KG1 (cell line): ENCODE measurements around the gene TSHZ2.
"Not testable (repeated sequence)": the region's sequence is repeated elsewhere in the genome, so short reads cannot be mapped to it uniquely, and the experiment has no call there.

Source experiments
- DNase-seq: peaks from one replicate; lab custom pipeline; 2025; lab: John Stamatoyannopoulos, UW

TSHZ2 gene

DNA sequence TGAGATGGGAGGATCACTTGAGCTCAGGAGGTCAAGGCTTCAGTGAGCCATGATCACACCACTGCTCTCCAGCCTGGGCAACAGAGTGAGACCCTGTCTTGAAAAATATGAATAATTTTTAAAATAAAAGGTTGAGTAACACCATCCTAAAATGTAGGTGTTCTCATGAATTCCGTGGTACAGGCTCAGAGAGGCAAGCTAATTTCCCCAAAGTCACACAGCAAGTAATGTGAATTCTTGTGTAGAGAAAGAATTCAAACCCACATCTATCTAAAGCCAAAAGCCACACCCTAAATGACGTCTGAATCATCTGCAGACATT lies 541.0 kb downstream of the TSHZ2 start:
- DNase-seq: no peak

DNA sequence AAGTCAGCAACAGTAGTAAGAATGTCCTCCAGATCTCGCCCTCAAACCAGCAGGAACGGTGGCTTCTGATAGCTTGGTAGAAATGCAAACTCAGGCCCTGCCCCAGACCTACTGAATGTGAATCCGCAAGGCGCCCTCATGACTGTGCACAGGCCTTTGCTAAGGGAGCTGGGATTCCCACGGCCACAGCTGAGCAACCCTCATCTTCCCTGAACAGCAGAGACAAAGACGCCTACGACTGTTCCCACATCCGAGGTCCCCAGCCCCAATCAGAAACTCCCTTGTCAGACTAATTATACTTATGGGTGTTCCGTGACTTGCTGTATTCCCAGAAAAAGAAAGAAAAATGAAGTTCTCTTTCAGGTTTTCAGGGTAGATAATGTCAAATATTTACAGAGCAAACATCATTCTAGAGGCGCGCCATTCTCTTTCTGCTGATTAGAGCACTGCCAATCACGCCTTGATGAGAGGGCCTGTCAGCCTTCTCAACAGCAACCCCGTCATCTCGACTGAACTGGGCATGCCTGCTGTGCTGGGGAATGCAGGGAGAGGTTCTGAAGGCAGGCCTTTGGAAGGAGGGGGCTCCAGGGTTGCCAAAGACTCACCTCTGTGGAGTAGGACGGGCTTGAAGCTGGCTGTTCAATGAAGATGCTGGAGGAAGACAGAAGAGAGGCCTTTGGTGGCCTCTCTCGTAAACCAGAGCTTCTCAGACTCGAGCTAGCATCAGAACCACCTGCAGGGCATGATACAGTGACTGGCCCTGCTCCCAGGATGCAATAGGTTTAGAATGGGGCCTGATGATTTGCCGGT lies 541.5 kb downstream of the TSHZ2 start:
- DNase-seq: no peak

DNA sequence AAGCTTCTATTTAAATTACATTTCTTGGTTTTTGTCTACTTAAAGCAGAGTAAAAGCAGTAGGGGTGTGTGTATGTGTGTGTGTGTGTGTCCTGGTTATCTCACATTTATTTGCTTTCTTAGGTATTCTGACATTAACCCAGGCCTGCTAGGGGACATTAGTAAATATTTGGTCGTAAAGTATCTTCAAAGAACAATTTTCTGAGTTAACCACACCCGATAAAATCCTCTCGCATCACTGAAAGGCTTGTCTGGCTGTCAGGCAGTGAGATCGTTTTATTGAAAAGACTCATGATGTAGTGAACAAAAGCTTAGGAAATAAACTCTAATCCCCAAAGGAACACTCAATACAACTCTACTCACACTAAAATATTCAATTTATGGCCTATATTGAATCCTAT lies 543.6 kb downstream of the TSHZ2 start:
- DNase-seq: no peak

DNA sequence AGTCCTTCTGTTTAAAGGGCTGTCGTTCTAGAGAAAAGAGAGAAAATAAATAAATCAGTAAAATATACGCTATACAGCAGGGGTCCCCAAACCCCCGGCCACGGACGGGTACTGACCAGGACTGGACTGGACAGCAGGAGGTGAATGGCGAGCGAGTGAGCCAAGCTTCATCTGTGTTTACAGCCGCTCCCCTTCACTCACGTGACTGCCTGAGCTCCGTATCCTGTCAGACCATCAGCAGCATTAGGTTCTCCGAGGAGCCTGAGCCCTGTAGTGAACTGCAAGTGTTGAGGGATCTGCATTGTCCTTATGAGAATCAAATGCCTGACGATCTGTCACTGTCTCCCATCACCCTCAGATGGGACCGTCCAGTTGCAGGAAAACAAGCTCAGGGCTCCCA lies 545.0 kb downstream of the TSHZ2 start:
- no peak for DNase-seq

DNA sequence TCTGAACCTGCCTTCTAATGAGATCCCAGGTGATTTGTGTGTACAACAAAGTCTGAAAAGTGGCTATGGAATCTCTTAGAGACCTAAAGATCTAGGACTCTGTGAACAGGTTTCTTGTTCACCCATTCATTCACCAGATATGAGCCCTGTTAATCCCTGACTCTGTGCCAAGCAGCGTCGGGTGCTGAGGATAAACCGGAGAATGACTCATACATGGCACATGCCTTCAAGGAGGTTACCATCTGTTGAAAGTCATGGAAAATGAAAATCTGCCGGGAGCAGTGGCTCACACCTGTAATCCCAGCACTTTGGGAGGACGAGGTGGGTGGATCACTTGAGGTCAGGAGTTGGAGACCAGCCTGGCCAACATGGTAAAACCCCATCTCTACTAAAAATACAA lies 549.3 kb downstream of the TSHZ2 start:
- not testable (repeated sequence) for DNase-seq

DNA sequence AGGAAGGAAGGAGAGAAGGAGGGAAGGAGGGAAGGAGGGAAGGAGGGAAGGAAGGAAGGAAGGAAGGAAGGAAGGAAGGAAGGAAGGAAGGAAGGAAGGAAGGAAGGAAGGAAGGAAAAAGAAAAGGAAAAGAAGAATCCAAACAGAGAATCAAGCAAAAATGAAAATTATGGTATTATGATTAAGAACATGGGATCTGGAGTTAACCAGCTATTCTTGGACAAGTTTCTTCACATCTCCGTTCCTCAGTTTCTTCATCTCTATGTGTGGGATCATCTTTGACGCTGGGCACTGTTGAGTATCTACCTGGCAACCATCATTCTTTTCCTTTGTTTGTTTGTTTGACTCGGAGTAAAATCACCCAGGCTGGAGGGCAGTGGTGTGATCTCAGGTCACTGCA lies 549.9 kb downstream of the TSHZ2 start:
- no peak for DNase-seq

DNA sequence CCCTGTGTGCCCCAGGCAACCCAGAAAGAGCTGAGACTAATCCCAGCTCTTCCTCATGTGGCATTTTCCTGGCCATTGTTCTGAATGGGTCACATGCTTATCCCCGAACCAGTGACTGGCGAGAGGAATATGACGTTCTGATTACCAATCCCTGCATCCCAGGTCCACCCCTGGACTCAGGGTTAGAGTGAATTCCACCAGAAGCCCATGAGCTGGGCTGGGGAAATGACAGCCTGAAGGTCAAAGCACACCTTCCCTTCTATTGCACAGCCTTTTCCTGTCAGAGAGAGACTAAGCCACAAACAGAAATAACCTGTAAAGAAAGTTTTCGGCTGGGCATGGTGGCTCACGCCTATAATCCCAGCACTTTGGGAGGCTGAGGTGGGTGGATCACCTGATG lies 550.5 kb downstream of the TSHZ2 start:
- no peak for DNase-seq

DNA sequence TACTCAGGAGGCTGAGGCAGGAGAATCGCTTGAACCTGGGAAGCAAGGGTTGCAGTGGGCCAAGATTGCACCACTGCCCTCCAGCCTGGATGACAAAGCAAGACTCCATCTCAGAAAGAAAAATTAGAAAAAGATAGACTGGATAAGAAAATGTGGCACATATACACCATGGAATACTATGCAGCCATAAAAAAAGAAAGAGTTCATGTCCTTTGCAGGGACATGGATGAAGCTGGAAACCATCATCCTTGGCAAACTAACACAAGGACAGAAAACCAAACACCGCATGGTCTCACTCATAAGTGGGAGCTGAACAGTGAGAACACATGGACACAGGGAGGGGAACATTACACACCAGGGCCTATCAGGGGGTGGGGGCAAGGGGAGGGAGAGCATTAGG lies 551.5 kb downstream of the TSHZ2 start:
- not testable (repeated sequence) for DNase-seq

DNA sequence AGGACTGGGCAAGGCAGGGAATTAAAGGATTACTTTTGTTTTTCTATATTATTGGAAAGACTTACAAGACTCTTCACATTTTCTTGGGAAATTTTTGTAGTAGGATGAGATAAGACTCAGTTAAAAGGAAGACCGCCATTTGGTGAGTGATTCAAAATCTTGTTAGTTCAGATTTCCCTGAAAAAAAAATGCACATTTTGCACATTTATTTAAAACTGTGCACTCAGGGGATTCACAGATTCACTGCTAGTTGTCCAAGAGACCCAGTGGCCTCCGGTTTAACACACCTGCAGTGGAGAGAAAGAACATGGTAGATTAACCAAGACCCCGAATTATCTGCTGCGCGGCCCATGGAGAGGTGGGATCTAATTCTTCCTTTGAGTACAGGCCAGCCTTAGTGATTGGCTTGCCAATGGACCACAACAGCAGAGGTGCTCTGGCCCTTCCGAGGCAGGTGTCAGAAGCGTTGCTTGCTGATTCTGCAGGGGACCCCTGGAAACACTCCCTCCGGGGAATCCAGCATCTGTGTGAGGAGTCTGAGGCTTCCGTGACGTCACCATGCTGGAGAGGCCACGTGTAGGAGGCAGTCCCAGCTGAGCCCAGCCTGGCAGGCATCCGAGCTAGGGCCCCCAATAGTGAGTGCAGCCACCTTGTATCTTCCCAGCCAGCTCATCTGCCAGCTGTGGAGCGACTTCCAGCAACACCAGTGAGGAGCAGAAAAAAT lies 552.6 kb downstream of the TSHZ2 start:
- no peak for DNase-seq

DNA sequence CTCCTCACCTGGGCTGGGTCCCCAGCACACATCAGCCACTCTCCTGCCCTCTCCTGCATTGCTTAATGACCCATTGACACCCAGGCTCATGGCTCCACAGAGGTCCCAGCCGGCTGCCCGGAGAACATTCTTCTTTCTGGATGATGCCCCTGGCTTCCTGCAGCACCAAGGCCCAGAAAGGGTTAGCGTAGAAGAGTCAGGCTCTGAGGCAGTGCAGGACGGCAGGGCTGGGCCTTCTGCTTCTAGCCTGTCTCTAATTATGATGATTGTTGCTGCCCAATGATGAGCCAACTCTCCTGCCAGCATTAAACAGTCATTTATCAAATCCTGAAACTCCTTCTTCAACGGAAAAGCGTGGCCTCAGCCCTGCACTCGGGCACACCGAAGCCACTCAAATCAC lies 555.0 kb downstream of the TSHZ2 start:
- DNase-seq: no peak

DNA sequence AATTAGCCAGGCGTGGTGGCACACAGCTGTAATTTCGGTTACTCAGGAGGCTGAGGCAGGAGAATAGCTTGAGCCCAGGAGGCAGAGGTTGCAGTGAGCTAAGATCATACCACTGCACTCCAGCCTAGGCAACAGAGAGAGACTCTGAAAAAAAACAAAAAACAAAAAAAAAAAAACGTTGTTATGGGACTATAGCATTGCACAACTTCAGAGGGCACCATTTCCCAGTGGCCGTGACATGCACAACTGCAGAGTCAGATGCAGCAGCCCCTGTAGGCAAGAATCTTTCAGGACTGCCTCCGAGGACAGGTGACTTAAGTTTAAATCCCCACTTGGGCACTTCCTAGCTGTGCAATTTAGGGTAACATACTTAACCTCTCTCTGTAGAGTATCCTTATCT lies 557.5 kb downstream of the TSHZ2 start:
- no peak for DNase-seq

DNA sequence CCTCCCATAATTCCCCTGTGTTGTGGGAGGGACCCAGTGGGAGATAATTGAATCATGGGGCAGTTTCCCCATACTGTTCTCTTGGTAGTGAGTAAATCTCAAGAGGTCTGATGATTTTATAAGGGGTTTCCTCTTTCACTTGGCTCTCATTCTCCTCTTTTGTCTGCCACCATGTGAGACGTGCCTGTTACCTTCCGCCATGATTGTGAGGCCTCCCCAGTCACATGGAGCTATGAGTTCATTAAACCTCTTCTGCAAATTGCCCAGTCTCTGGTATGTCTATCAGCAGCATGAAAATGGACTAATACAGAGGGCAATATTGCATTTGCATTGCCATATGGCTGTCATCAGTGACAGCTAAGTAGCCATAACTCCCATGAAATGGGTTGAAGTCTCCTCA lies 558.3 kb downstream of the TSHZ2 start:
- DNase-seq: no peak

DNA sequence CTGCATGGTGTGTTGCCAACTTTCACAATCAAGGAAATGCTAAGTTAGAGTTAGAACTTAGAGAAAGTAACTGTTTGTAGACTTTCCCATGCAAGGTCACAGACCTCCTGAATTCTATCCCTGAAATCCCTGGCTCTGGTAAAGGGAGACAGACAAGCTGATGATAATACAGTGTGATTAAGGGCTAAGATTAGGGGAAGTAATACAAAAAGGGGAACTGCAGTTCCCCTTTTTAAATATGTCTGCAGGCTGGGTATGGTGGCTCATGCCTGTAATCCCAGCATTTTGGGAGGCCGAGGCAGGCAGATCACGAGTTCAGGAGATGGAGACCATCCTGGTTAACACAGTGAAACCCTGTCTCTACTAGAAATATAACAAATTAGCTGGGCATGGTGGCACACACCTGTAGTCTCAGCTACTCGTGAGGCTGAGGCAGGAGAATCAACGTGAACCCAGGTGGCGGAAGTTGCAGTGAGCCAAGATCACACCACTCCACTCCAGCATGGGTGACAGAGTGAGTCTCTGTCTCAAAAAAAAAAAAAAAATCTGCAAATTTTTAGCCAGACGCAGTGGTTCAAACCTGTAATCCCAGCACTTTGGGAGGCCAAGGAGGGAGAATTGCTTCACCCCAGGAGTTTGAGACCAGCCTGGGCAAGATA lies 560.6 kb downstream of the TSHZ2 start:
- DNase-seq: not testable (repeated sequence)

DNA sequence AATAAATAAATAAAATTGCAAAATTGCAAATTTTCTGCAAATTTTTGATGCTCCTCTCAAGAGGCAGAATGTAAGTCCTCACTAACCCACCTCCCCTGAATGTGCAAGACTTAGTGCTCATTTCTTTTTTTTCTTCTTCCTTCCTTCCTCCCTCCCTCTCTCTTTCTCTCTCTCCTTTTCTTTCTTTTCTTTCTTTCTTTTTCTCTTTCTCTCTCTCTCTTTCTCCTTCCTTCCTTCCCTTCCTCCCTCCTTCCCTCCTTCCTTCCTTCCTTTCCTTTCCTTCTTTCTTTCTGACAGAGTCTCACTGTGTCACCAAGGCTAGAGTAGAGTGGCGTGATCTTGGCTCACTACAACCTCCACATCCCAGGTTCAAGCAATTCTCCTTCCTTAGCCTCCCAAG lies 561.3 kb downstream of the TSHZ2 start:
- no peak for DNase-seq

DNA sequence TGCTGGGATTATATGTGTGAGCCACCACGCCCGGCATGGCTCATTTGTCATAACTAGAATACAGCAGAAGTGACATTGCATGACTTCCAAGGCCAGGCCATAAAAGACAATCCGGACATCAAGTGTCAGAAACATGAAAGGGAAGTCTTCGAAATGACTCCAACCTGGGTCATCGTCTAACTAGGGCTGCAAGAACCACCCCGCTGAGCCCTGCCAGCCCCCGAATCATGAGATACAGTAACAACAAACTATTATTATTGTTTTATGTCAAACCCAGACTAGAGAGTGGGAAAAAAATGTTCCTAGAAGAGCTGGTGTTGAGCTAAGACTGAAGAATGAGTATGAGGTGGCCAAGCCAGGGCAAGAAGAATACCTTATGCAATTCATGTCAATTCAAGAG lies 561.9 kb downstream of the TSHZ2 start:
- no peak for DNase-seq

DNA sequence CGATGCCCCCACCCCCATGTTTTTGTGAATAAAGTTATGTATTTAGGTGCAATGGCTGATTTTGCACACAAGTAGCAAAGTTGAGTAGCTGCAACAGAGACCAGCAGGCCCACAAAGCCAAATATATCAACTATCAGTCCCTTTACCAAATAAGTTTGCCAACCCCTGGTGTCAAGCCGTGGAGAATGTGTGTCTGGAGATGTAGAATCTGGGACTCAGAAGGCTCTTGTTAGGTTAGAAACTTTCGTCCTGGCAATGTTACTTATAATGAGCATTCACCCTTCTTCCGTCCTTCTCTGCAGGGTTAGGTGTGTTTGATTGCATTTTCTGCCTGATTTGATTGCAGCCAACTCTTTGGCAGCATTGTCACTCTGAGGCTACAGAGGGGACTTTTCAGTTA lies 563.7 kb downstream of the TSHZ2 start:
- no peak for DNase-seq

DNA sequence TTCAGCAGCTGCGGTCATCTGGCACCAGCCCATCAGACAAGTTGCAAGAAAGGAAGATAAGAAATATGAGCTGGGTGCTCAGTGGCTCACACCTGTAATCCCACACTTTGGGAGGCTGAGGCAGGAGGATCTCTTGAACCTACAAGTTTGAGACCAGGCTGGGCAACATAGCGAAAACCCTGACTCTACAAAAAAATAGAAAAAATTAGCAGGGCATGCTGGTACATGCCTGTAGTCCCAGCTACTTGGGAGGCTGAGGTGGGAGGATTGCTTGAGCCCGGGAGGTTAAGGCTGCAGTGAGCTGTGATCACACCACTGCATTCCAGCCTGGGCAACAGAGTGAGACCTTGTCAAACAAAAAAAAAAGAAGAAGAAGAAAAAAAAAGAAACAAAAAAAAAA lies 564.2 kb downstream of the TSHZ2 start:
- DNase-seq: not testable (repeated sequence)

DNA sequence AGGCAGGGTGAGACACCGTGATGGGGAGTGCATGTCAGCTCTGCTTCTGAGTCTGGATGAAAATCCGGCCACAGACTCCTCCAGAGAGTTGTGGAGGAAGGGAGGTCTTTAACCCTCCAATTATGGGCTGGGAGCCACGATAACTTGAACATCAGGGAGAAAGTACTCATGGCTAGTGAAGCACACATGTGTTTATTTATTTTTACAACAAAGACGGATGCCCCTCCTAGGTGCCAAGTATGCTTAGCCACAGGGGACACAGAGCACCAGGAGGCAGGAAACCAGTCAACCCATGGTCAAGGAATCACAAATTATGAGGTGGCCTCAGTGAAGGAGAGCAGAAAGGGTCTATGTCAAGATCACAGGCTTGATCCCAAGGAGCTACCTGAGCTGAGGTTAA lies 567.4 kb downstream of the TSHZ2 start:
- DNase-seq: no peak
